ENCODE data around the gene DIP2C.
"Not testable (repeated sequence)": the region's sequence is repeated elsewhere in the genome, so short reads cannot be mapped to it uniquely, and the experiment has no call there.

DIP2C gene

DNA sequence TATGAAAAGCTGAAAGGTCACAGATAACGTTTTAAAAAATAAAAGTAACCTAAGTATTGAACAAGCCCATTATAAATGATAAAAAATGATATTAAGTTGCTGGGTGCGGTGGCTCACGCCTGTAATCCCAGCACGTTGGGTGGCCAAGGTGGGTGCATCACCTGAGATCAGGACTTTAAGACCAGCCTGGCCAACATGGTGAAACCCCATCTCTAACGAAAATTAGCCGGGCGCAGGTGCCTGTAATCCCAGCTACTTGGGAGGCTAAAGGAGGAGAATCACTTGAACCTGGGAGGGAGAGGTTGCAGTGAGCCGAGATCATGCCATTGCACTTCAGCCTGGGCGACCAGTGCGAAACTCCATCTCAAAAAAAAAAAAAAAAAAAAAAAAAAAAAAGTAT lies 93.3 kb downstream of the DIP2C start:
- DNase-seq (ENCODE audit: low read depth in 3 of 3), result not testable (repeated sequence)

DNA sequence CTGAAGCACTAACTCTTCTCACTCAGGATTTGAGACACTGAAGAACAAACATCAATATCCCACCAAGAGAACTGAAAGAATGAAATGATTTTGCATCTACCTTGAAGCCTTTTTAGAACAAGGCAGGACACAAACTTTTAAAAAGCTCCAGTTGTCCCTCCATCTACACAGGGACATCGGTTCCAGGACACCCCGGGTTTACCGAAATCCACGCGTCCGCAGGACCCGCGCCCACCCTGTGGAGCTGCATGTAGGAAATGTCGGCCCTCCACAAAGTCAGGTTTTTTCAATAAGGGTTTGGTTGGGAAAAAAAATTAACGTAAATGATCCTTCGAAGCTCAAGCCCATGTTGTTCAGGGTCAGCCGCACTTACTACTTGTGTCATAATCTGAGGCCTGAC lies 94.0 kb downstream of the DIP2C start:
- no peak for DNase-seq (ENCODE audit: low read depth in 3 of 3)

DNA sequence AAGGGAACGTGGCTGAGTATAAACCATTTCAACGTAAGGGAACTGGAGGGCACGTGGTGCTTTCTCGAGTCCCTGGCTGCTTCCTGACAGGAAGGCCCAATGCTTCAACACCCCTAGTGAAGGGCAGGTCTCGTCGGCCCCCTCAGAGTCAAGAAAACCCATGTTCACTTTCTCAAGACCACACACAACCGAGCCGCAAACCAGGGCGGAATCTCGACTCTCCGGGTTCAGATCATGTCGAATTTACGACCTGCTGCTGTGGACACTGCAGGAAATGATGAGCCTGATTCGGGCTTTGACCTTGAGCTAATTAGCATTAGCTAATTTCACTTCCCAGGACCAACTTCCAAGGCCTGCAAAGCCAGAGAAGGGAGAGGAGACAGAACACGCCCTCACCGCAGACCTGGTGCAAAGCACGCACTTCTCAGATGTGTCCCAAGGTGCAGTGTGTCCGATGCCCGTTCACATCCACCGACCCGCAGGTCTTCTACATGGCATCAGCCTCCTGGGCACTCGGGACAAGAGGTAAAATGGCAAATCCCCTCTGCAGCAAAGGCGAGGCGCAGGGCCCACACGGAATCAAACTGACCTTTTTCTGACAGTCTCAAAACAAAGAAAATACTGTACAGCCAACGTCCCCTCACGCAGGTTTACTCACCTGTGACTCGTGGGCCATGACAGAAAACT lies 94.7 kb downstream of the DIP2C start:
- no peak for DNase-seq (ENCODE audit: low read depth in 3 of 3)

DNA sequence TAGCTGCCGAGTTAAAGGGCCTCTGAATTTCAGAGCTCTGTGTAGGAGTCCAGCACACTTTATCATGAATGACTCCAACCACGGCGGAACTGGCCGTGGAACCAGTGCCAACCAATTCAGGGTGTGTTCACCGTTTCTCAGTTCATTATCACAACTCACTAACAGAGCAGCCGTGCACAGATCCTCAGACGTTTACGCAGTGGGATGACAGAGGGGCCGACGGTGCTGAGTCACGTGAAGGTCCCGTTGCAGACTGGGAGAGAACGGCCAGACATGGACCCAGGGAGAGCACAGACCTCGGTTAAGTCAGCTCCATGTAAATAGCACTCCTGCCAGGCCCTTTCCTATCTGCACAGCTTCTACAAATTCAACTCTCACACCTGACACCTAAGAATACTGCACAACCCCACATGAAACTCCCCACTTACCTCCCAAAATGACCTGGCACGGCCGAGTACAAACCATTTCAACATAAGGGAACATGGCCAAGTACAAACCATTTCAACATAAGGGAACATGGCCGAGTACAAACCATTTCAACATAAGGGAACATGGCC lies 95.5 kb downstream of the DIP2C start:
- no peak for DNase-seq (ENCODE audit: low read depth in 3 of 3)

DNA sequence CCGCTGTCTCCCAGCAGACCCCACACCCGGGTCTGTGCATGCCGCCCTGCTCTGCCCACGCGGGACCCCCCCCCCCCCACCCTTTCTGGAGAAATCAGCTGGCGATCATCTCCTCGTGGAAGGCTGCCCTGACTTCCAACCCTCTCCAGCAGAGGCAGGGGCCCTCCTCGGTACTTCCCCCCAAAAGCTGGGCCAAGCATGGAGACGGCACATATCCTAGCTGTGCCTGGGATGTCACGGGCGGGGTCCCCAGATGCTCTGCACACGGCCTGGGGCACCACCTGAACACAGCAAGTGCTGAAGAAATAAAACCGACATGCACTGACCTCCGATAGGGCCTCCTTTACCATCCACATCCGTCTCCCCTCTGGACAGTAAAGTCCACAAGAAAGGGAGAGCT lies 96.0 kb downstream of the DIP2C start:
- DNase-seq (ENCODE audit: low read depth in 3 of 3), result no peak

DNA sequence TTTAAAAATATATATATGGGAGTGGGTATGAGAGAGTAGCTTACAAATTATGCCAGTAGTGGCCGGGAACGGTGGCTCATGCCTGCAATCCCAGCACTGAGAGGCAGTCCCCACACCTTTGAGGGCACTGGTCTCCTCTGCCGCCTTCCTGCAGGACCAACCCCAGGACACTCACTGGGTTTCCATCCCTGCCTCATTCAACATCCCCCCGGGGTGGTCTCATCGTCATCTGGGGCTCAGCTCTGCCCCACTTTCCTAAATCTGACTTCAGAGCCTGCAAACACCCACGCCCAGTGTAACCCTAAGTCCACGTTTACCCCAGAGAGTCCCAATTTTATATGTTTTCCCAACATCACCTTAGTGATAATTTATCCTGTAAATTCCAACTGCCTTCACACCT lies 96.5 kb downstream of the DIP2C start:
- no peak for DNase-seq (ENCODE audit: low read depth in 3 of 3)

DNA sequence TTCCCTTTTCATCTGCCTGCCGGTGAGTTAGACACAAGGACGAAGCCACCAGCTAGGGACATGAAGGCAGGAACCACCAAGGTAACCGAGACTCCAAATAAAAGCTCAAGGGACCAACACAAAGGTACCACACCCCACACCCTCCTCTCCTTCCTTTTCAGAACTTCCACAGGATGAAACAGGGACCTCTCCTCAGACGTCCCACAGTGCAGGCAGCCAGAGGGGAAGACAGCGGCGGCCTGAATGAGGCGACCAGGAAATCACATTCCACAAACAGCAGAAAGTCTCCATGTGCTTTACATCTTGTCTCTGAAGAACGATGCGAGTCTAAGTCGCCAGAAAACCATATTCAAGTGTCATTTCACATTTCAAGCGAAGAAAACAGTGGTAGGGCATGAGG lies 97.8 kb downstream of the DIP2C start:
- no peak for DNase-seq (ENCODE audit: low read depth in 3 of 3)

DNA sequence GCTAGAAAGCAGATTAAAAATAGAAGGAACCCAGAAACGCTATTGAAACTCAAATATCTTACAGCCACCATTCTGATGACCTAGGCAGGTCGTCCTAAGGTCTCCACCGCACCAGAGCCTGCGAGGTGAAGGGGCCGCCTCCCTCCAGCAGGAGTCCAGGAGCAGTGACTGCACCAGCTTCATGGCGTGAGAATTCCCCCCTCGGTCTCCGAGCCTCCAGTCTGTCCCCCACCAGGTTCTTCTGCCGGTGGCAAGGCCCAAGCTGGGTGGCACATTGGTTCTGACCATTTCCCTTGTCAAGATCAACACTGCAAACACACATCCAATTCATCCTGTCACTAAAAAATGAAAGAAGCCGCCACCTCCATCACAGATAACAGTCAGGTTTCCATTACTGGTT lies 98.7 kb downstream of the DIP2C start:
- DNase-seq (ENCODE audit: low read depth in 3 of 3), result no peak

DNA sequence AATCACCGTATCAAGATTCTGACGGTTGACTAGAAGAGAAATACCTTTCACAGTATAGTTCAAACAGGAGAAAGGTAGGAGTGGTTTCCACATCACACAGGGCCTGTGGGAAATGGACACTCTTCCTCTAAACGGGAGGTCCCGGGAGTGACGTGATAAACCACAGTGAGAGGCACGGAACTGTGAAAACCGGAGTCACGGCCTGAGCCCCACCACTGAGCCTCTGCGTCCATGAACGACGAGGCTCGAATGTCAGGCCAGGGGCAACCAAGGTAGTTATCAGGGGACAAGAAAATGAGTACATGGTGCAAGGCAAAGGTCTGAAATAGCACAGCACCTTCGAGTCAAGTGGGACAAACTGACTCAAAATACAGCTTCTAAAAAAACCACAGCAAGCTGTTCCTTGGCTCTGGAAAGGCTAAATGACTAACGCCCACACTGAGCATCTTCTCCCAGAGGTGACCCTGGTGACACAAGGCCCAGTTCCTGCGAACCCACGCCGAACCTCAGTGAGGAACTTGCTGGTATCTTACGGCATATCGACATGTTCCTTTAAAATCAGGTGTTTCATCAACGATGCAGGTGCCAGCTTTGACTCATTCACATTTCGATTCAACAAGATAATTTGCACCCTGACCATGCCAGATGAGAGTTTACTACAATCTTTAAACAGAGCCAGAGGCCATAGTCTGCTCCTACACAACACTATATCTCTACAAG lies 99.3 kb downstream of the DIP2C start:
- DNase-seq (ENCODE audit: low read depth in 3 of 3), result no peak

DNA sequence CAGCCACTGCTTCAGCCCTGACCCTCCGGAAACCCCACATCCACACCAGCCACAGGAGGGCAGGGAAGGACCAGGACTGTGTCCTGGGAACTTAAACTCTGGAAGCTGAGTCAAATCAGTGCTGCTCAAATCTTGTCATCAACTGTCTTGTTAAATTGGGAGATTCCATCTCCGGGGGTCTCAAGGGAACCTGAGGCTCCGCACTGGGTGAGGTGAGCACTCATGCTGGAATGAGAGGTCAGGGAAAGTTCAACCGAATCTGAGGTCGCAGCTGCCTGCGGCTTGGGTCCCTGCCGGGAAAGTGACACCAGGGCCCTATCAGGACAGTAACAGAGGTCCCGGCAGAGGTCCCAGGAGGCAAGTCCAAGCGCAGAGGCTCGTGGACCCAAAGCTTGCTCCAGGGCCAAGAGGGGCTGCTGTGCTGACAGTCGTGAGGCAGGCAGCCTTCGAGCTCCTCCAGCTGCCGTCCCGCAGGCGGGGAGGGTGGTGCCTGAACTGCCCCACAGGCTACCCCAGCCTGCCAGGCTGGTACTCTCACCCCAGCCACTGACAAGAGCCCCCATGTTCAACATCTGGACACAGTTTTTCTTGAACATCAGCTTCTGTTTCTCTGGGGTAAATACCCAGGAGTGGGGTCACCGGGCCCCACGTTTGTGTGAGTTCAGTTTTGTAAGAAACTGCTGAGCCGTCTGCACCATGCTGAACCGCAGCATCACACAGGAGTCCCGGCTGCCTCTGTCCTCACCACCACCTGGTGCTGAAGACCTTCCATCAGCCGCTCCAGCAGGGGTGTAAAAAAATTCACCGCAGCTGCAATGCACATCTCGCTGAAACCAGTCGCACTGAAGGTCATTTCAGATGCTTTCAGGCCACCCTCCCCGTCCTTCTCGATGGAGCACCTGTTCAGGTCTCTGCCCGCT lies 101.0 kb downstream of the DIP2C start:
- DNase-seq (ENCODE audit: low read depth in 3 of 3), result no peak

DNA sequence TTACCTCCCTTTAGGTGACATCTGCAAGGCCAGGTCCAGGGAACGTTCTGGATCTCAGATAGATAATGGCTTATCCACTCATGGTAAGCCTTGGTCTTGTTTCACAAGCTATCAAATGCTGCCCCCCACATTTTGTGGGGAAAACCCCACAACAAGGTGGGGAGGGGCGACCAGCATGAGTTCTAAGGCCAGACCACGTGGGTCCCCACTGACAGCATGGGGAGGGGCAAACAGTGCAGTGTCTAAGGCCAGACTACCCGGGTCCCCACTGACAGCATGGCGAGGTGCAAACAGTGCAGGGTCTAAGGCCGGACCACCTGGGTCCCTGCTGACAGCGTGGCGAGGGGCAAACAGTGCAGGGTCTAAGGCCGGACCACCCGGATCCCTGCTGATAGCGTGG lies 102.8 kb downstream of the DIP2C start:
- no peak for DNase-seq (ENCODE audit: low read depth in 3 of 3)

DNA sequence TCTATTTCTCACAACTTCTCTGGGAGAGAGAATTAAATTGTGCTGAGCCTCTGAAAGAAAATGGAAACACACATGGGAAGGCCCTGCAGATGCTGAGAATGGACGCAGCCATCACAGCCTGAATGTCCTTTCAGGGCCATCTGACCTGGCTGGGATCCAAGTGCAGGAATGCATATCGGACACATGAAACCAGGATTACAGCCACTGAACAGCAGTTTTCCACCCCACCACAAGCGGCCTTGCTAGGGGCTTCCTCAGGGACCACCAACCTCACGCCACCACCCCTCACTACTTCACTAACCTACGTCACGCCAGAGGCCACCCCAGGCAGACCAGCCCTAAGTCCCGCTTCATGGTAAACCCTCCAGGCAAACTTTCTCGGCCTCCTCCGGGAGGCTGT lies 103.3 kb downstream of the DIP2C start:
- DNase-seq (ENCODE audit: low read depth in 3 of 3), result no peak

DNA sequence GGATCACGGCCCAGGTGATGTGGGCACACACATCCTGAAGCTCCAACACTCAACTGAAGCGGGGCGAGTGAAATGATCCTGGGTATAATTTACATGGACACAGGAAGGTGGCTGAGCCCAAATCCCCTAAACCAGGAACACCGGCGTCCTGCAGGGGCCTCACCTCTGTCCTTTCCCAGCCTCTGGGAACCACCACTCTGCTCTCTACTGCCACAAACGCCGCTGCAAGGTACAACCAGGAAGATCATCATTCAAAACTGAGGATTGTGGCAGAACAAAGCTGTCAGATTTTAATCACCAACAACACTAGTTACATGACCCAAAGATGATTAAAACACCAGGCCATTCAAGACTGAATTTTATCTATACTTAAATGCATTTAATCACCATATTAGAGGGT lies 104.0 kb downstream of the DIP2C start:
- DNase-seq (ENCODE audit: low read depth in 3 of 3), result no peak

DNA sequence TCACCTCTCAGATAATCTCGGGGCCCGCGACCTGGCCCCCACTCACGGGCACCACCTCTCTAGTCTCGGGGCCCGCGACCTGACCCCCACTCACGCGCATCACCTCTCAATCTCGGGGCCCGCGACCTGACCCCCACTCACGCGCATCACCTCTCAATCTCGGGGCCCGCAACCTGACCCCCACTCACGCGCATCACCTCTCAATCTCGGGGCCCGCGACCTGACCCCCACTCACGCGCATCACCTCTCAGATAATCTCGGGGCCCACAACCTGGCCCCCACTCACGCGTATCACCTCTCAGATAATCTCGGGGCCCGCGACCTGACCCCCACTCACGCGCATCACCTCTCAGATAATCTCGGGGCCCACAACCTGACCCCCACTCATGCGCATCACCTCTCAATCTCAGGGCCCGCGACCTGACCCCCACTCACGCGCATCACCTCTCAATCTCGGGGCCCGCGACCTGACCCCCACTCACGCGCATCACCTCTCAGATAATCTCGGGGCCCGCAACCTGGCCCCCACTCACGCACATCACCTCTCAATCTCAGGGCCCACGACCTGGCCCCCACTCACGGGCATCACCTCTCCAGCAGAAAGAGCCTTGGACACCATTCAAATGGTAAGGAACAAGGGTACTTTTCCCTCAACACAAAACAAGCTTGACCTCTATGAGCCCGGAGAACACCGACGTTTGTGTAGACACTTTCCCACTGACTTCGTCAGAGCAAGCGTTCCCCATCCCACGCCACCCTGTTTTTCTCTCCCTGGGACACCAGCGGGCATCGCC lies 104.8 kb downstream of the DIP2C start:
- not testable (repeated sequence) for DNase-seq (ENCODE audit: low read depth in 3 of 3)

DNA sequence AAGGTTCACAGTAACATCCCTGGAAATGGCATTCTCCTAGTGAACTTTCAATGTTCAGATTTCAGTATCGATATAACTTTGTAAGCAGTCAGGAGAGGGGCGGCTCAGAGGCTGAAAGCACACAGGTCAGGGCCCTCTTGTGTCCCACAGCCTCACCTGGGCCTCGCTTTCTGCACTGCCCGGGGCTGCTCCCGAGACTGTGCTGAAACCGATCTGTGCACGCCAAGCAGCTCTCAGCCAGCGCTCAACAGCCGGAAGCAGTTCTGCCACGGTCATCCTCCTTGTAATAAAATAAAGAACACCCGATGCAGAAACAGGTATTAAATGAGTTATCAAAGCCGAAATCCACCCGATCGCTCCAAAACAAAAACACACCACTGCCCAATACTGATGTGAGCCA lies 106.0 kb downstream of the DIP2C start:
- no peak for DNase-seq (ENCODE audit: low read depth in 3 of 3)

DNA sequence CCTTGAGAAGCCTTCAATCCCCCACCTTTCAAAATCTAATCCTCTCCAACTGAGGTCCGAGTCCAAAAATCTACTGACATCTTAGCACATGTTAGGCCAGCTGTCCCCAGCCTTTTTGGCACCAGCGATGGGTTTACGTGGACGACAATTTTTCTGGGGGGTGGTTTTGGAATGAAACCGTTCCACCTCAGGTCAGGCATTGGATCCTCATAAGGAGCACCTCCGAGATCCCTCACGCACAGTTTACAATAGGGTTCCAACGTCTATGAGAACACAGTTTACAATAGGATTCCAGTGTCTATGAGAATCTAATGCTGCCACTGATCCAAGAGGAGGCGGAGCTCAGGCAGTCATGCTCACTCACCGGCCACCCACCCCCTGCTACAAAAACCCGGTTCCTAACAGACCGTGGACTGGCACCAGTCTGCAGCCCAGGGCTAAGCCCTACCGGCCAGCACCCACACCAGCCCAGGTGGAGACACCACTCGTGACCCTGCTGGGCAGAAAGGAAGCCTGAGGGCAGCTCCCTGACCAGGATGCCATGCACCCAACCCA lies 107.6 kb downstream of the DIP2C start:
- DNase-seq (ENCODE audit: low read depth in 3 of 3), result no peak

DNA sequence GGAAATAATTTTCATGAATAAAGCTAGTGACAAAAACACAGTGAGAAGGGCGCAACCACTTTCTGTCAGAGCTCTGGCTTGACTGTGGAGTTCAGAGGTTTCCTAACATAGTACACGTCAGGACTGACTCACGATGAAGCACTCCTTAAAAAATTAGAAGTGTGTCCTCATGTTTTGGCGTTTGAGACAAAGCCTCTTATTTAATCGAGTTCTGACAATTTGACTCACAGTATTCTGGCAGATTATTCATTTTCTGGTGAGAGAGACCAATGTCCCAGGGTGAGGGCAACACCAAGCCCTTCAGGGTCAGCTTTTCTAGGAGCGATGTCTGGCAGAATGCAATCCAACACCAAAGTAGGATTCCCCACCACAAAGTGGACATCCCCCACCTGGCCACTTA lies 108.7 kb downstream of the DIP2C start:
- no peak for DNase-seq (ENCODE audit: low read depth in 3 of 3)

DNA sequence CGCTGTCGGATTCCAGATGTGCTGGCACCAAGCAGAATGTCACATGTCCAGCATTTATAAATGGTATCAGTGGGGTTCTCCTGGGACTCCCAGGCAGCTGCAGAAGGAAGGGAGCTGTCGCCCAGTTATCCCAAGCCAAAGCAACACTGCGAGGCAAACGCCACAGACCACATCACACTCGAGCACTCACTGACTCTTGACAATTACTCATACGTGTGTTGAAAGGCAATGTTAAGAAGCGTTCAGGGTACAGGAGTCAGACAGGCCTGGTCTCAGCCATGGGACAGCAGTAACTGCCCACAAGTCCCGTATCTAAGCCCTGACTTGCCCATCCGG lies 113.4 kb downstream of the DIP2C start:
- DNase-seq (ENCODE audit: low read depth in 3 of 3), result no peak

DNA sequence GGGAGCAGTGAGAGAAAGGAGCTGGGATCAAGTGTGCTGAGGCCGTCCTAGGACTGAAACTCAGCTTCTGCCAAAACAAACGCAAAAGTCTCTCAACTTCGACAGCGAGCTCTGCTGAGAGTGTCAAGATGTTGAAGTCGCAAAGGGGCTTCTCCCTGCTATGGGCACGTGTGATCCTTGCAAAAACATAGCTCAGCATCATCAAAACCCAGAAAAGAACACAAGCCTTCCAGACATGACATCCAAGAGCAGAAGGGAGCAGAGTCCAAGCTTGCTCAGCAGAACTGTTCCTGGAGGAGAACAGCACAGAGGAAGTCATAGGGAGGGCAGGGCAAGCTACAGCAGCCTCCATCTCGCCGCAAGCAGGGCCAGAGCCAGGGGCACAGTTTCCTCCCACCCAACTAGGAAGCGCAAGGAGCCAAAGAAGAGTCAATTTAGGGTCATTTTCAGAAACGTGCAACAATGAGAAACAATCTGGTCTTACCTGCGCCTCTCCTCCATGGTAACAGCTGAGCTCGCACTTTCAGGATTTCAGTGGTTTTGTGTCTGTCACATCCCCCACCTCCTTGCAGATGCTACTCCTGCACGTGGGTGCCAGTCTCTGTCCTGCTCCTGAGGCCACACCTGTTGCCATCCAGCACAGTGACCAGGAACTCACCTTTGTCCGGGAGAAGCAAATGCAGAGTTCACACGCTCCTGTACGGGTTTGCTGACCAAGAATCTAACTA lies 113.9 kb downstream of the DIP2C start:
- no peak for DNase-seq (ENCODE audit: low read depth in 3 of 3)

DNA sequence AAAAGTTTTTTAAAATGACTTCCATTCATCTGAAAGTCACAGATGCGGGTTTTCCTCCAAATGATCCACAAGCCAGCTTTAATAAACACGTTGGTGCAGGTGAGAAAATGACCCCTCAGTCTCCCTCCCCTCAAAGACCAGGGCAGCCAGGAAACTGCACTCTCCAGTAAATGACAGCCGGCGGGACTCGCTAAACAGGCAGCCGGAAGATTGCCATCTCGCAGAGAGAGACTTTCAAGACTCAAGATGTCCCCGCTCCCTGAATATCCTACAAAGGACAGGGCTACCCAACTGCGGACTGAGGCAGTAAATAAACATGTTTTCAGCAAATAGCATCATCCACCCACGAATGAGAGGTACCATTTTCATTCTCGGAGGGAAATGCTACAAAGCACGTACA lies 116.8 kb downstream of the DIP2C start:
- no peak for DNase-seq (ENCODE audit: low read depth in 3 of 3)
